ENCODE data around the gene MTG2. TPM values are rescaled to one million over a fixed set of nuclear protein-coding genes. Genes with fewer than 3 reads are reported as not detected.

Gene MTG2
- 10 to 100 TPM; 26.3 to 35.4 (median 28.2) TPM for polyA plus RNA-seq (ENCODE audit: insufficient read length in 3 of 3)

- DNase-seq (ENCODE audit: low read depth in 3 of 3, low spot score in 2 of 3) = peak; percentile 86 to 95 (median 87)
Observed at GRCh38 chr20:62182469-62183425, at the start of gene MTG2. Gene MTG2 (plus strand): TSS chr20:62183028. CDS start chr20:62193421, 10,393 bp downstream.

- no peak for DNase-seq (ENCODE audit: low read depth in 3 of 3, low spot score in 2 of 3)
Observed at GRCh38 chr20:62133051-62133845, 49.6 kb upstream of the MTG2 start.

GRCh38 chr20:62133864-62134263, 49.0 kb upstream of the MTG2 start:
- no peak for DNase-seq (ENCODE audit: low read depth in 3 of 3, low spot score in 2 of 3)

GRCh38 chr20:62134735-62135231, 48.0 kb upstream of the MTG2 start:
- no peak for DNase-seq (ENCODE audit: low read depth in 3 of 3, low spot score in 2 of 3)

- no peak for DNase-seq (ENCODE audit: low read depth in 3 of 3, low spot score in 2 of 3)
Observed at GRCh38 chr20:62135573-62136266, 47.1 kb upstream of the MTG2 start.

GRCh38 chr20:62136283-62137091, 46.3 kb upstream of the MTG2 start:
- DNase-seq (ENCODE audit: low read depth in 3 of 3, low spot score in 2 of 3) = no peak

- no peak for DNase-seq (ENCODE audit: low read depth in 3 of 3, low spot score in 2 of 3)
Observed at GRCh38 chr20:62137092-62137384, 45.8 kb upstream of the MTG2 start.

GRCh38 chr20:62137478-62138203, 45.2 kb upstream of the MTG2 start:
- DNase-seq (ENCODE audit: low read depth in 3 of 3, low spot score in 2 of 3) = no peak

GRCh38 chr20:62138204-62138543, 44.7 kb upstream of the MTG2 start:
- DNase-seq (ENCODE audit: low read depth in 3 of 3, low spot score in 2 of 3) = no peak

- no peak for DNase-seq (ENCODE audit: low read depth in 3 of 3, low spot score in 2 of 3)
Observed at GRCh38 chr20:62138912-62139311, 43.9 kb upstream of the MTG2 start.

- DNase-seq (ENCODE audit: low read depth in 3 of 3, low spot score in 2 of 3) = no peak
Observed at GRCh38 chr20:62139636-62140035, 43.2 kb upstream of the MTG2 start.

GRCh38 chr20:62141043-62141396, 41.8 kb upstream of the MTG2 start:
- DNase-seq (ENCODE audit: low read depth in 3 of 3, low spot score in 2 of 3) = no peak

- no peak for DNase-seq (ENCODE audit: low read depth in 3 of 3, low spot score in 2 of 3)
Observed at GRCh38 chr20:62141397-62142251, 41.2 kb upstream of the MTG2 start.

- no peak for DNase-seq (ENCODE audit: low read depth in 3 of 3, low spot score in 2 of 3)
Observed at GRCh38 chr20:62142252-62143080, 40.4 kb upstream of the MTG2 start.

- peak in 2 of 3 donors; percentile 62 for DNase-seq (ENCODE audit: low read depth in 3 of 3, low spot score in 2 of 3)
Observed at GRCh38 chr20:62143081-62143956, 39.5 kb upstream of the MTG2 start, which contains the start of the genes PSMA7 and SS18L1. Gene PSMA7 (minus strand): TSS chr20:62143394. CDS start chr20:62143303, 91 bp downstream. Gene SS18L1 (plus strand): TSS chr20:62143769. CDS start chr20:62143821, 52 bp downstream.

GRCh38 chr20:62143957-62144825, 38.6 kb upstream of the MTG2 start:
- DNase-seq (ENCODE audit: low read depth in 3 of 3, low spot score in 2 of 3) = no peak

Measured in right renal cortex interstitium (tissue), 3 donors.